K562 (cell line): ENCODE data around the gene B3GAT3. TPM values are rescaled to one million over a fixed set of nuclear protein-coding genes. Genes with fewer than 3 reads are reported as not detected.
A peak's percentile ranks its signal among the peaks of the same experiment; 100 is the strongest.

Source experiments
- CCNT2 ChIP-seq: IDR thresholded peaks from 2 replicates; pipeline ENCODE4 v1.6.1; 2011; ENCODE audit warnings: borderline replicate concordance, low read depth, mild to moderate bottlenecking, moderate library complexity, mixed read lengths, low read length; ENCODE audit not compliant: insufficient read length; ENCODE audit errors: extremely low read depth
- CHD1 ChIP-seq: fragments of 200-600 bp; sonication (generic); IDR thresholded peaks from one replicate; pipeline ENCODE4 v1.6.1; 2012; ENCODE audit warnings: mild to moderate bottlenecking, moderate library complexity, low read length, inconsistent platforms
- GATA2 ChIP-seq: sonication (generic); formaldehyde crosslinking; IDR thresholded peaks from 2 replicates; pipeline ENCODE4 v1.4.0; 2020; ENCODE audit warnings: mild to moderate bottlenecking, missing genetic modification reagents
- HES1 ChIP-seq: fragments of 450-650 bp; IDR thresholded peaks from 2 replicates; pipeline ENCODE4 v1.6.1; 2016; ENCODE audit warnings: low read depth, mild to moderate bottlenecking, moderate library complexity
- MCM2 ChIP-seq: fragments of 450-650 bp; IDR thresholded peaks from 2 replicates; pipeline ENCODE4 v1.6.1; 2017; ENCODE audit warnings: low read depth, mild to moderate bottlenecking
- PCBP1 ChIP-seq: fragments of 200-400 bp; formaldehyde crosslinking; IDR thresholded peaks from 2 replicates; pipeline ENCODE4 v1.6.1; 2018; ENCODE audit warnings: mild to moderate bottlenecking, low read depth, low read length; ENCODE audit not compliant: poor library complexity, severe bottlenecking
- PREB ChIP-seq: sonication (generic); formaldehyde crosslinking; IDR thresholded peaks from 2 replicates; pipeline ENCODE4 v1.8.1; 2023; ENCODE audit warnings: mild to moderate bottlenecking, missing genetic modification reagents
- PRMT5 ChIP-seq: sonication (generic); formaldehyde crosslinking; IDR thresholded peaks from 2 replicates; pipeline ENCODE4 v1.5.0; 2020; ENCODE audit warnings: missing genetic modification reagents
- RFX7 ChIP-seq: fragments of 250-450 bp; sonication (Bioruptor Pico); IDR thresholded peaks from 2 replicates; pipeline ENCODE4 v1.5.1; 2021; ENCODE audit warnings: mild to moderate bottlenecking
- SMARCC2 ChIP-seq: fragments of 450-650 bp; IDR thresholded peaks from 2 replicates; pipeline ENCODE4 v1.6.1; 2017; ENCODE audit warnings: antibody characterized with exemption, moderate library complexity, mild to moderate bottlenecking, low read depth
- ZNF212 ChIP-seq: fragments of 450-650 bp; formaldehyde crosslinking; IDR thresholded peaks from 2 replicates; pipeline ENCODE4 v1.4.0; 2020; ENCODE audit warnings: mild to moderate bottlenecking
- ZNF253 ChIP-seq: fragments of 250-450 bp; sonication (Bioruptor Pico); conservative IDR thresholded peaks from 2 replicates; pipeline ENCODE4 v1.6.1; 2021; ENCODE audit warnings: mild to moderate bottlenecking
- ZNF263 ChIP-seq: sonication (generic); formaldehyde crosslinking; IDR thresholded peaks from 2 replicates; pipeline ENCODE4 v1.8.0; 2022; ENCODE audit warnings: mild to moderate bottlenecking, missing genetic modification reagents, borderline replicate concordance
- ZNF436 ChIP-seq: fragments of 250-450, 450-650 bp; sonication (Bioruptor Pico); formaldehyde crosslinking; IDR thresholded peaks from 2 replicates; pipeline ENCODE4 v1.7.0; 2020; ENCODE audit warnings: mild to moderate bottlenecking
- ZNF695 ChIP-seq: fragments of 450-650 bp; formaldehyde crosslinking; IDR thresholded peaks from 2 replicates; pipeline ENCODE4 v1.4.0; 2020; ENCODE audit warnings: mild to moderate bottlenecking, moderate library complexity
- polyA plus RNA-seq, 8 experiments: library from polyadenylated mRNA; depleted of rRNA in 4 of 8; stranded (reverse) in 5 of 8; unstranded in 3 of 8; fragments of >200 nt; fragmentation: Nextera tagmentation in 2 of 8; fragmentation: Illumina TruSeq in 1 of 8; extraction: Ambion mirVana in 2 of 8; extraction: Trizol in 1 of 8; gene quantifications; 2 replicates each; pipeline versions ENCODE4 v1.2.1 to v1.2.3, GENCODE V29; 2011 to 2014; ENCODE audit warnings: inconsistent platforms in 1 of 8, missing spikeins in 1 of 8
- total RNA-seq, 7 experiments: library from RNA; depleted of rRNA in 6 of 7; stranded (reverse); fragments of >200 nt in 6 of 7; fragmentation: Illumina TruSeq in 2 of 7; extraction: Trizol in 2 of 7; gene quantifications; 2 replicates each; pipeline versions ENCODE4 v1.2.1 to v1.2.3, GENCODE V29; 2011 to 2021; ENCODE audit warnings: low replicate concordance in 1 of 7
- TF ChIP-seq, protein P1 (sequence below): sonication (generic); formaldehyde crosslinking; IDR thresholded peaks from 2 replicates; pipeline ENCODE4 v1.8.1; 2023; ENCODE audit warnings: mild to moderate bottlenecking, missing genetic modification reagents
- TF ChIP-seq, protein P2 (sequence below): fragments of 150-350 bp; IDR thresholded peaks from 2 replicates; pipeline ENCODE4 v1.6.1; 2014; ENCODE audit warnings: low read depth, mild to moderate bottlenecking, low read length, borderline replicate concordance
- TF ChIP-seq, protein P3 (sequence below): fragments of 250-450 bp; sonication (Bioruptor Pico); IDR thresholded peaks from 2 replicates; pipeline ENCODE4 v1.5.0; 2020; ENCODE audit warnings: mild to moderate bottlenecking, borderline replicate concordance

The B3GAT3 gene
- total and polyA plus RNA-seq, 9 of the 15 experiments (the other 6 are each of a cell fraction or from before 2014, with no cell fraction given), result 0.30 to 64.0 (median 21.4) TPM

DNA sequence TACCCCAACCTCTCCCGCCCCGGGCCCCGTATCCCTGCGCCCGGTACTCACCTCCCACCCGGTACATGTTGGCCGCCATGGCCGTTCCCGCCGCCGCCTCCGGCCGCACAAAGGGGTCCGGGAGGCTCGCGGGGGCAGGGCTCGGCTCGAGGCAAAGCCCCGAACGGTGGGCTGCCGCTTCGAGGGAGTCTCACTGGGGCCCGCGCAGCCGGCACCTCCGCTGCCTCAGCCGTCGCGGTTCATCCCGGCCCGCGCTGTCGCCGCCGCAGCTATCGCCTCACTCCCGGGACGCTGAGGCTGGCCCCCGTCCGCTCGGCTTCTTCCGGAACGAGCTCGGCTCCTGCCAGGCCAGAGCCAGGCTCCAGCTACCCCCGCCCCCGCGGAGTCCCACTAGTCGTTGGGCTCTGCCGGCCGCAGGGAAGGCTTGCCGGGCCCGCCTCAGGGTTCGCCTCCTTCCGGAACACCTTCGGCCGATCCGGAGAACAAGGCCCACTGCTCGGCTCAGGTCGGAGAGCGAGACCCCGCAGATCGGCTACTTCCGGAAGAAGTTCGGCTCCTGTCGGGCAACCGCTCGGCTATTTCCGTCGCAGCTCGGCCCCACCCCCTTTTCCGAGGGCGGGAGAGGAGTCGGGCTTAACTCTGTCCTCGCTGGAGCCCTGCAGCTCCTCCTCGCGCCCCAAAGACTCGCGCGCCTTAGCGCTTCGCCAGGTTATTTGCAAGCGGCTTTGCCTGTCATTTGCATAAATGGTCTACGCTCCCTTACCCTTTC lies 20.2 kb downstream of the B3GAT3 start, which contains the start of gene MTA2 (continued):
- TF ChIP-seq HES1 (no peak), PRMT5 (CRISPR knock-in tag) (no peak), ZNF212 (no peak), MCM2 (no peak), ZNF695 (CRISPR knock-in tag) (no peak), ZNF263 (CRISPR knock-in tag) (no peak; the same call in 1 of the 2 replicates), SMARCC2 (no peak), CHD1 (peak; percentile 16), CCNT2 (peak; percentile 74), PREB (CRISPR knock-in tag) (no peak), ZNF253 (CRISPR knock-in tag) (no peak), RFX7 (CRISPR knock-in tag) (no peak), ZNF436 (CRISPR knock-in tag) (no peak), GATA2 (CRISPR knock-in tag) (no peak), PCBP1 (peak; percentile 50)
- TF ChIP-seq, protein P1, sequence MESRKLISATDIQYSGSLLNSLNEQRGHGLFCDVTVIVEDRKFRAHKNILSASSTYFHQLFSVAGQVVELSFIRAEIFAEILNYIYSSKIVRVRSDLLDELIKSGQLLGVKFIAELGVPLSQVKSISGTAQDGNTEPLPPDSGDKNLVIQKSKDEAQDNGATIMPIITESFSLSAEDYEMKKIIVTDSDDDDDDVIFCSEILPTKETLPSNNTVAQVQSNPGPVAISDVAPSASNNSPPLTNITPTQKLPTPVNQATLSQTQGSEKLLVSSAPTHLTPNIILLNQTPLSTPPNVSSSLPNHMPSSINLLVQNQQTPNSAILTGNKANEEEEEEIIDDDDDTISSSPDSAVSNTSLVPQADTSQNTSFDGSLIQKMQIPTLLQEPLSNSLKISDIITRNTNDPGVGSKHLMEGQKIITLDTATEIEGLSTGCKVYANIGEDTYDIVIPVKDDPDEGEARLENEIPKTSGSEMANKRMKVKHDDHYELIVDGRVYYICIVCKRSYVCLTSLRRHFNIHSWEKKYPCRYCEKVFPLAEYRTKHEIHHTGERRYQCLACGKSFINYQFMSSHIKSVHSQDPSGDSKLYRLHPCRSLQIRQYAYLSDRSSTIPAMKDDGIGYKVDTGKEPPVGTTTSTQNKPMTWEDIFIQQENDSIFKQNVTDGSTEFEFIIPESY (CRISPR knock-in tag), result no peak
- TF ChIP-seq, protein P2, sequence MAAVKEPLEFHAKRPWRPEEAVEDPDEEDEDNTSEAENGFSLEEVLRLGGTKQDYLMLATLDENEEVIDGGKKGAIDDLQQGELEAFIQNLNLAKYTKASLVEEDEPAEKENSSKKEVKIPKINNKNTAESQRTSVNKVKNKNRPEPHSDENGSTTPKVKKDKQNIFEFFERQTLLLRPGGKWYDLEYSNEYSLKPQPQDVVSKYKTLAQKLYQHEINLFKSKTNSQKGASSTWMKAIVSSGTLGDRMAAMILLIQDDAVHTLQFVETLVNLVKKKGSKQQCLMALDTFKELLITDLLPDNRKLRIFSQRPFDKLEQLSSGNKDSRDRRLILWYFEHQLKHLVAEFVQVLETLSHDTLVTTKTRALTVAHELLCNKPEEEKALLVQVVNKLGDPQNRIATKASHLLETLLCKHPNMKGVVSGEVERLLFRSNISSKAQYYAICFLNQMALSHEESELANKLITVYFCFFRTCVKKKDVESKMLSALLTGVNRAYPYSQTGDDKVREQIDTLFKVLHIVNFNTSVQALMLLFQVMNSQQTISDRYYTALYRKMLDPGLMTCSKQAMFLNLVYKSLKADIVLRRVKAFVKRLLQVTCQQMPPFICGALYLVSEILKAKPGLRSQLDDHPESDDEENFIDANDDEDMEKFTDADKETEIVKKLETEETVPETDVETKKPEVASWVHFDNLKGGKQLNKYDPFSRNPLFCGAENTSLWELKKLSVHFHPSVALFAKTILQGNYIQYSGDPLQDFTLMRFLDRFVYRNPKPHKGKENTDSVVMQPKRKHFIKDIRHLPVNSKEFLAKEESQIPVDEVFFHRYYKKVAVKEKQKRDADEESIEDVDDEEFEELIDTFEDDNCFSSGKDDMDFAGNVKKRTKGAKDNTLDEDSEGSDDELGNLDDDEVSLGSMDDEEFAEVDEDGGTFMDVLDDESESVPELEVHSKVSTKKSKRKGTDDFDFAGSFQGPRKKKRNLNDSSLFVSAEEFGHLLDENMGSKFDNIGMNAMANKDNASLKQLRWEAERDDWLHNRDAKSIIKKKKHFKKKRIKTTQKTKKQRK, result no peak
- TF ChIP-seq, protein P3, sequence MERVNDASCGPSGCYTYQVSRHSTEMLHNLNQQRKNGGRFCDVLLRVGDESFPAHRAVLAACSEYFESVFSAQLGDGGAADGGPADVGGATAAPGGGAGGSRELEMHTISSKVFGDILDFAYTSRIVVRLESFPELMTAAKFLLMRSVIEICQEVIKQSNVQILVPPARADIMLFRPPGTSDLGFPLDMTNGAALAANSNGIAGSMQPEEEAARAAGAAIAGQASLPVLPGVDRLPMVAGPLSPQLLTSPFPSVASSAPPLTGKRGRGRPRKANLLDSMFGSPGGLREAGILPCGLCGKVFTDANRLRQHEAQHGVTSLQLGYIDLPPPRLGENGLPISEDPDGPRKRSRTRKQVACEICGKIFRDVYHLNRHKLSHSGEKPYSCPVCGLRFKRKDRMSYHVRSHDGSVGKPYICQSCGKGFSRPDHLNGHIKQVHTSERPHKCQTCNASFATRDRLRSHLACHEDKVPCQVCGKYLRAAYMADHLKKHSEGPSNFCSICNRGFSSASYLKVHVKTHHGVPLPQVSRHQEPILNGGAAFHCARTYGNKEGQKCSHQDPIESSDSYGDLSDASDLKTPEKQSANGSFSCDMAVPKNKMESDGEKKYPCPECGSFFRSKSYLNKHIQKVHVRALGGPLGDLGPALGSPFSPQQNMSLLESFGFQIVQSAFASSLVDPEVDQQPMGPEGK, result no peak
